GM18907 (cell line): ENCODE results near the gene E2F2.
"Not testable (repeated sequence)": the region's sequence is repeated elsewhere in the genome, so short reads cannot be mapped to it uniquely, and the experiment has no call there.

Experiments used
- ATAC-seq: cut with Tn5 transposase; IDR thresholded peaks from one replicate; pipeline ENCODE4 v1.9.1; 2021; ENCODE audit warnings: mild to moderate bottlenecking, moderate library complexity; ENCODE audit not compliant: unreplicated experiment

The E2F2 gene

GRCh38 chr1:23526329-23527041 is 4.5 kb downstream of the E2F2 start:
- no peak for ATAC-seq

DNA sequence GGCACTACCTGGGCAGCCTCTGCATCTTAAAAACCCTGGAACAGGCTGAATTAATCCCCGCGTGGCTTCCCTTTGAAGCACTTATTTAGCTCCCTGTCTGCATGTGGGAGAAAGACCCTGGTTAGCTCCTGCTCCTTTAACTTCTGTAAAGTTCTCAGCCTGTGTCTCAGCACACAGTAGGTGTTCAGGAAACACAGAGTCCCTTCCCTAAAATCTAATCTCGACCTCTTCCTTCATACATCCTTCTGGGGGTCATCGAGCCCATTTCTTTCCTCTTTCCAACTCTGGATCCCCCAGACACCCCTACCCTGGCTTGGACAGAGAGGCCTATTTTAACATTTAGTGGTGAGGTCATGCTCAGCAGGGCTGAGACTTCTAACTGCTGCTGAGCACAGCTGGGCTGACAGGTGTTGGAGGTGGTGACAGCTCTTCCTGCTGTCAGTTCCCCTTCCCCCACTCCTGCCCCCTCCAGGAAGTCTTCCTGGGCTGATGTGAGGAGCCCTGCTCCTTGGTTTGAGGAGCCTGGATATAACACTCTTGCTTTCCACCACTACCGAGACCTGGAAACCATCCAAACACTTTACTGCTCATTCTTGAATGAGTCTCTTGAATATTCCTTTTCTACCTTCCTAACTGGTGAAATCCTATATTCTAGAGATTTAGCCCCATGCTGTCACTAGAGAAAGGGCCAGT is 5.3 kb downstream of the E2F2 start:
- peak; percentile 31 for ATAC-seq

GRCh38 chr1:23524716-23525401 is 6.2 kb downstream of the E2F2 start:
- ATAC-seq = no peak

- ATAC-seq = no peak
Observed at GRCh38 chr1:23524163-23524562, 6.9 kb downstream of the E2F2 start.

GRCh38 chr1:23522244-23522982 is 8.6 kb downstream of the E2F2 start:
- ATAC-seq = no peak

DNA sequence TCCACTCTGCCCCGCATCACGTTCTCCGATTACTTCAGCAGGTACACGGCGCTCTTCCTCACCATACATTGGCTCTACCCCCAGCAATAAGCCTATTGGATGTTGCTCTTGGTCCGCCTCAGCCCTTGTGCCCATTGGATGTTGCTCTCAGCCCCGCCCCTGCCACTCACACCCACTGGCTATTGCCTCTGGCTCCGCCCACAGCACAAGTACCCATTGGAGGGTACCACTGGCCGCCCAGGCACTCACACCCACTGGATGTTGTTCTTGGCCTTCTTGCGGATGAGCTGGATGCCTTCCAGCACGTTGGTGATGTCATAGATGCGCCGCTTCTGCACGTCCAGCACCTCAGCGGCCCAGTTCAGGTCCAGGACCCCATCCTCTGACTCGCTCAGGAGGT is 9.4 kb downstream of the E2F2 start:
- ATAC-seq = no peak

GRCh38 chr1:23517581-23517980 is 13.5 kb downstream of the E2F2 start:
- no peak for ATAC-seq

GRCh38 chr1:23515905-23516304 is 15.1 kb downstream of the E2F2 start:
- no peak for ATAC-seq

DNA sequence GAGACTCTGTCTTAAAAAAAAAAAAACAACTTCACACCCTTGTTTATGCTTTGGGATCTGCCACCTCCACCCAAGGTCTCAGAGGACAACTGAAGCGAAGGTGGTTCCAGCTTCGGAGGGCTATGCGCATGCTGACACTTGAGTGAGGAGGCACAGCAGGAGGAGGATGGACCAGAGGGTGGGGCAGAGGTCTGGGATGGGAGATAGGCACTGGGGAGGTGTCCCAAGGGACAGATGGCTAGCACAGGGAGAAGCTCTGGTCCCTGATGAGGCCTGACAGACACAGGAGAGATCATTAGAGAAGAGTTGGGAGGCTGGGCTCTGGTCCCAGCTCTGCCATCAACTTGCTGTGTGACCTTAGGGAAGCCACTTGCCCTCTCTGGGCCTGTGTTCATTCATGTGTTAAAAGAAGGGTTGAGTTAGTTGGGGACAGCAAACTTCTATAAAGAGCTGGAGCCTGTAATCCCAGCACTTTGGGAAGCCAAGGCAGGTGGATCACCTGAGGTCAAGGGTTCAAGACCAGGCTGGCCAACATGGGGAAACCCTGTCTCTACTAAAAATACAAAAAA is 16.8 kb downstream of the E2F2 start:
- ATAC-seq = no peak

- no peak for ATAC-seq
Observed at GRCh38 chr1:23509896-23510295, 21.1 kb downstream of the E2F2 start.

GRCh38 chr1:23506376-23507107 is 24.5 kb downstream of the E2F2 start:
- no peak for ATAC-seq

GRCh38 chr1:23505851-23506250 is 25.2 kb downstream of the E2F2 start:
- ATAC-seq = no peak

DNA sequence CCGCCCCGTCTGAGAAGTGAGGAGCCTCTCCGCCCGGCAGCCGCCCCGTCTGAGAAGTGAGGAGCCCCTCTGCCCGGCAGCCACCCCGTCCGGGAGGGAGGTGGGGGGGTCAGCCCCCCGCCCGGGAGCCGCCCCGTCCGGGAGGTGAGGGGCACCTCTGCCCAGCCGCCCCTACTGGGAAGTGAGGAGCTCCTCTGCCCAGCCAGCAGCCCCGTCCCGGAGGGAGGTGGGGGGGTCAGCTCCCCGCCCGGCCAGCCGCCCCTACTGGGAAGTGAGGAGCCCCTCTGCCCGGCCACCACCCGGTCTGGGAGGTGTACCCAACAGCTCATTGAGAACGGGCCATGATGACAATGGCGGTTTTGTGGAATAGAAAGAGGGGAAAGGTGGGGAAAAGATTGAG is 26.9 kb downstream of the E2F2 start:
- not testable (repeated sequence) for ATAC-seq

GRCh38 chr1:23502951-23503350 is 28.1 kb downstream of the E2F2 start:
- no peak for ATAC-seq

DNA sequence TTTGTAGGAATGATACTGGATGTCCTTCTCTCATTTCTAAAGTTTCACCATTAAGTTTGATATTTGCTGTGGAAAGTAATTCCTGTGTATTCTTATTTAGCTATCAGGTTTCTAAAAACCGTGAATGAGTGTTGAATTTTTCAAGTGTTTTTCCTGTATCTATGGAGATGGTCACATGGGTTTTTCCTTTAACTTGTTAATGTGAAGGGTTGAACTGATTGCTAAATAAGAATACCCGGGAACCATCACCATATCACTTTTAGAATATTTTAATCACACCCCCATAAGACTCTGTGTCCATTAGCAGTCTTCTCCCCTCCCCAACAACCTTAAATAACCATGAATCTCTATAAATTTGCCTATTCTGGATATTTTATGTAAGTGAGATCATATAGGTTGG is 30.6 kb downstream of the E2F2 start:
- ATAC-seq = no peak

DNA sequence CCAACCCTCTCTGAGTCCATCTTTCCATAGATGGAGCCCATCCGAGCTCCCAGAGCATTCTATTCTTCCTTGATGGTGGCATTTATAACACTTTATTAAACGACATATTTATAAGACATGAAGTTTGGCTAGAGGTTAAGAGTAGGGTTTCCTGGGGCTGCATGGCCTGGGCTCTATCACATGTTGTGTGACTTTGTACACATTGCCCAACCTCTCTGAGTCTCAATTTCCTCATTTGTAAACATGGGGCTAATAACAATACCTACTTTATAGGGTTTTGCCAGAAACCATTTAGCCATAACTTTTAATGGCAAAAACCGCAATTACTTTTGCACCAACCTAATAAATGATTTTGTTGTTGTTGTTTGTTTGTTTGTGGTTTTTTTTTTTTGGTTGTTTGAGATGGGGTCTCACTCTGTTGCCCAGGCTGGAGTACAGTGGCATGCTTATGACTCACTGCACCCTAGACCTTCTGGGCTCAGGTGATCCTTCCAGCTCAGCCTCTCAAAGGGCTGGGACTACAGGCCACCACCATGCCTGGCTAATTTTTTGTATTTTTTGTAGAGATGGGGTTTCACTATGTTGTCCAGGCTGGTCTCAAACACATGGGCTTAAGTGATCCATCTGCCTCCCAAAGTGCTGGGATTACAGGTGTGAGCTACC is 33.1 kb downstream of the E2F2 start:
- no peak for ATAC-seq

DNA sequence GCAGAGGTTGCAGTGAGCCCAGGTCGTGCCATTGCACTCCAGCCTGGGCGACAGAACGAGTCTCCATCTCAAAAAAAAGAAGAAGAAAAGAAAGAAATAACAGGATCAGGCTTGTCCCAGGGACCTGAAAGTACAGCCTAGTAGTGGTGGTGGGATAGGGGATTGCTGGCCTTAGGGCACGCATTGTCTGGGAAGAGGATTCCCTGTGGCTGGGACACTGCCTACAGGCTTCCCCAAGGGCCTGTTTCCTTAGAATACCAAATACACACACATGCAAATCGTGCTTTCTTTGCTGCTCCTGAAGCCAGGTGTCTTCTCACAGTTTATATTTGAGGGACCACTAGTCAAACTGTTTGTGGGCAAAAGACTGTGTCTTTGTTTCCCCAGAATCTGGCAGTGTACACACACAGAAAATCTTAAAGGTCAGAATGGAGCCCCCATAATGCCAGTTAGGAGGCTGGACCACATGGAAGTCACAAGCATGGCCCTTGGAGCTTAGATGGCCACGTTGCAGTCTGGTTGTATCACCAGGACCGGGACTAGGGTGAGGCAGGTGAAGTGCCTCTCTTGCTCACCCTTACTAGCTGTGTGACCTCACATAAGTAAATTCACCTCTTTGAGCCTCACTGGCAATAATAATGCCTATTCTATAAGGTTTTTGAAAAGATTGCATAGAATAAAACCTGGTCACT is 34.4 kb downstream of the E2F2 start:
- ATAC-seq = no peak

DNA sequence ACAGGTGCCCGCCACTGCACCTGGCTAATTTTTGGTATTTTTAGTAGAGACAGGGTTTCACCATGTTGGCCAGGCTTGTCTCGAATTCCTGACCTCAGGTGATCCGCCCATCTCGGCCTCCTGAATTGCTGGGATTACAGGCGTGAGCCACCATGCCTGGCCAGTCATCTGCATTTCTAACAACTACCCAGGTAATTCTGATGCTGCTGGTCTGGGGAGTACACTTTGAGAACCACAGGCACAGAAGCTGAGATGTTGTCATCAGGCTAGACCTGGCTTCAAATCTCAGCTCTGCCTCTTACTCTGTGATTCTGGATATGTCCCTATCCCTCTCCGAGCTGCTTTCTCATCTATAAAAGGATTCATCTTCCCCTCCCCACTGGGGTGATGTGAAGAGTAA is 36.2 kb downstream of the E2F2 start:
- ATAC-seq = not testable (repeated sequence)

DNA sequence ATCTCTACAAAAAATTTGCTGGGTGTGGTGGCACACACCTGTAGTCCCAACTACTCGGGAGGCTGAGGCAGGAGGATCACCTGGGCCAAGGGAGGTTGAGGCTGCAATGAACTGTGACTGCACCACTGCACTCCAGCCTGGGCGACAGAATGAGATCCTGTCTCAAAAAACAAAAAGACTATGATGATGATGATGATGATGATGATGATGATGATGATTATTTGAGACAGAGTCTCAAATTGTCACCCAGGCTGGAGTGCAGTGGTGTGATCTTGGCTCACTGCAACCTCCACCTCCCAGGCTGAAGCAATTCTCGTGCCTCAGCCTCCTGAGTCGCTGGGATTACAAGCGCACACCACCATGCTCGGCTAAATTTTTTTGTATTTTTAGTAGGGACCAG is 38.3 kb downstream of the E2F2 start:
- not testable (repeated sequence) for ATAC-seq
